NCI-H446 treated with DMSO at 0.1 percent for 48 hours (cell line): ENCODE results near the gene TAPBPL.
"Not testable (repeated sequence)": the region's sequence is repeated elsewhere in the genome, so short reads cannot be mapped to it uniquely, and the experiment has no call there.

ENCODE experiments used
- DNase-seq: peaks from one replicate; lab custom pipeline; 2025; lab: John Stamatoyannopoulos, UW

Gene TAPBPL

DNA sequence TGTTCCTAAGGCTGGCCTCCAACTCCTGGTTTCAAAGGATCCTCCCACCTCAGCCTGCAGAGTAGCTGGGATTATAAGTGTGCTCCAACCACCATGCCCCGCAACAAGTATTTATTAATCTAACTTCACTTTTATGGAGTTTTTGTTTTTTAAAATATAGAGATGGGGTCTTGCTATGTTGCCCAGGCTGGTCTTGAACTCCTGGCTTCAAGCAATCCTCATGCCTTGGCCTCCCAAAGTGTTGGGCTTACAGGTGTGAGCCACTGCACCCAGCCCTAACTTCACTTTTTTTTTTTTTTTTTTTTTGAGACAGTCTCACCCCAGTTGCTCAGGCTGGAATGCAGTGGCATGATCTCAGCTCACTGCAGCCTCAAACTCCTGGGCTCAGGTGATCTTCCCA is 38.8 kb downstream of the TAPBPL start:
- DNase-seq = not testable (repeated sequence)

- peak; percentile 94 for DNase-seq
Observed at GRCh38 chr12:6492838-6493496, 41.1 kb downstream of the TAPBPL start, which contains the start of gene MRPL51. TSS of gene MRPL51 (minus strand) at chr12:6493262. CDS start at chr12:6493136, 126 bp downstream.

DNA sequence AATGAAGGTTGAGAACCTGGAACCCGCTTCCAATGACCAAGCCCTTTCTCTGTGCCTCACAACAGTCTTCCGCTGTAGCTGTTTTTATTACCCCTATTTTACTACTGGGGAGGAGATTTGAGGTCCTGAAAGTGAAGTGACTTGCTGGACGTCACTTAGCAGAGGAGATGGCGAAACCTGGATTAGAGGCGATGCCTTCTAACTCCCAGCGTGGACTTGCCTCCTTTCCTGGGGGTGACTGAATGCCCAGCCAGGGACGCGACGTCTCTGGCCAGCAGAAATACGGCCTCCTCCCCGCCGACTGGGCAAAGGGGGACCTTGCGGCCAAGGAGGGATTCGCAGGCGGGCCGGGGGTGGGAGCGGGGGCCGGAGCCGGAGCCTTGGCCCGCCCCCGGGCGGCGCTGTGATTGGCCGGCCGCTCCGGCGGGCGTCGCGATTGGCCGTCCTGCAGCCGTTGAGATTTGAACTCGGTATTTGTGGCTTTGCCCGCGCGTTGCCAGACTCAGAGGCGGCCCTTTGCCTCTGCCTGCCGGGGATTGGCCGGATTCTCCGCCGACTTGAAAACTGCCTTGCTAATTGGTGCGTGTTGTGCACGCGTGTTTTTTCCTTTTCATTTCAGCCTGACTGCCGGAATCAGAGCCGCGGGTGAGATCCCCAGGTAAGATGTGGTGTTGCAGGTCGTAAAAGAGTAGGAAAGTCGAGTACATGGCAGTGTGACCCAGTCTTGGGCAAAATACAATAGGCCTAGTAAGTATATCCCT is 41.8 kb downstream of the TAPBPL start, which contains the start of gene NCAPD2:
TSS of gene NCAPD2 (plus strand) at position 606 of the 761 bp plus-strand sequence. CDS start 997 bp downstream, outside the sequence.
- DNase-seq = peak; percentile 97

- DNase-seq = no peak
Observed at GRCh38 chr12:6494258-6494743, 42.5 kb downstream of the TAPBPL start.

GRCh38 chr12:6494968-6495367 is 43.1 kb downstream of the TAPBPL start:
- no peak for DNase-seq

DNA sequence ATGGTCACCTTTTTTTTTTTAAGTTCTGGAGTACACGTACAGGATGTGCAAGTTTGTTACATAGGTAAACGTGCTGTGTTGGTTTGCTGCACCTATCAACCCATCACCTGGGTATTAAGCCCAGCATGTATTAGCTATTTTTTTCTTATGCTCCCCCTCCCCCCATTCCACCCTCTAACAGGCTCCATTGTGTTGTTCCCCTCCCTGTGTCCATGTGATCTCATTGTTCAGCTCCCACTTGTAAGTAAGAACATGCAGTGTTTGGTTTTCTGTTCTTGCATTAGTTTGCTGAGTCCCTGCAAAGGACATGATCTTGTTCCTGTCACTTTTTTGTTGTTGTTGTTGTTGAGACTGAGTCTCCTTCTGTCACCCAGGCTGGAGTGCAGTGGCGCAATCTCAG is 45.4 kb downstream of the TAPBPL start:
- DNase-seq = not testable (repeated sequence)

DNA sequence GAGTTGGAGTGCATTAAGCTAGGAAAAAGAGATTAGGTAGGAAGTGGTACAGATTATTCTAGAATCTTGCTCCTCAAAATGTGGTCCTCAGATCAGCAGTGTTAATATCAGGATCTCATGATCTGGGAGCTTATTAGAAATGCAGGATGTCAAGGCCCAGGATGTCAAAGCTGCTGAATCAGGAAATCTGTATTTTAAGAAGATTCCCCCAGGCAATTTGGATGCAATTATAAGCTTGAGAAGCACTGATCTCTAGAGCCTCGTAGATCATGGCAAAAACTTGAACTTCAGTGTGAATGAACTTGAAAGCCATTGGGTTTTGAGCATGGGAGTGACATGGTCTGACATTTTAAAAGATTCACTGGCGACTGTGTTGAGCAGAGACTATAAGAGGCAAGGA is 48.6 kb downstream of the TAPBPL start:
- DNase-seq = no peak

DNA sequence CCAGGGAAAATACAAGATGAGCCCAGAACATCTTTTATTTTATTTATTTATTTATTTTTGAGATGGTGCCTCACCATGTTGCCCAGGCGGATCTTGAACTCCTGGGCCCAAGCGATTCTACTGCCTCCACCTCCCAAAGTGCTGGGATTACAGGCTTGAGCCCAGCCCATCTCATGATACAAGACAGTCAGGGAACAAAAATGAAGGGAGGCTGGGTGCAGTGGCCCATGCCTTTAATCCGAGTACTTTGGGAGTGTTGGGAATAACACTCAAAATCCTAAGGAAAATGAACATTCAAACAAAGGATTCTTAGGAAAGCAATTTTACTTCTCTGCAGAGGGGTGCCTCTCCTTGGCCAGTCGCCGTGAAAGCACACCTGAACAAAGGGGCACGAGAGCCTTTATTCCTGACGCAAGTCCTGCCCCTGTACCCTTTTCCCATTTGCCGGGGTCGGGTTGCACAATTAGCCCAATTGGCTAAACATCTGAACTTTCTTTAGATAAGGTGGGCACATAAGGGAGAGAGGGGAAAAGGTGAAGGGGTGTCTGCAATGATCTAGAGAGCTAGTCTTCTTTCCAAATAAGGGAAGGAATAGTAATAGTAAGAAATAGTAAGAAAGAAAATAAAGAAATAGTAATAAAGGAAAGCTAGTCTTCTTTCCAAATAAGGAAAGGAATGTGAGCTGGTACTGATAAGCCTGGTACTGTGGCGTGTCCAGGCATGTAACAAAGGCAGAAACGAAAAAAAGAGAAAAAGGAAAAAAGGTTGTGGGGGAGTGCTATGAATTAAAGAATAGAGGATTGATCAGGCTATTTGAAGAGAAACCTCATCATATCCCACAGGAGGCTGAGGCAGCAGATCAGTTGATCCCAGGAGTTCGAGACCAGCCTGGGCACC is 55.5 kb downstream of the TAPBPL start:
- no peak for DNase-seq

DNA sequence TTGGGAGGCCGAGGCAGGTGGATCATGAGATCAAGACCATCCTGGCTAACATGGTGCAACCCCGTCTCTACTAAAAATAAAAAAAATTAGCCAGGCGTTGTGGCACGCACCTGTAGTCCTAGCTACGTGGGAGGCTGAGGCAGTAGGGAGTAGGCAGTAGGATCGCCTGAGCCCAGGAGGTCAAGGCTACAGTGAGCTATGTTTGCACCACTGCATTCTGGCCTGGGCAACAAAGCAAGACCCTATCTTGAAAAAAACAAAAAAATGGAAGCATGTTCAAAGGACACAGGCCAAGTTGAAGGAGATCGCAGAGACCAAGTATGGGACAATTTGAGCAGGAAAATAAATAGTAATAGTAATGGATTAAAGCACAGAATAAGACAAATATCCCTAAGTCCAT is 56.2 kb downstream of the TAPBPL start:
- no peak for DNase-seq
